GM12892 (cell line): ENCODE measurements around the gene BIN1.

Experiments
- POLR2AphosphoS5 ChIP-seq: IDR thresholded peaks from 2 replicates; pipeline ENCODE4 v1.6.1; 2011; ENCODE audit warnings: low read depth, low read length, control low read depth
- TAF1 ChIP-seq: IDR thresholded peaks from 2 replicates; pipeline ENCODE4 v1.6.1; 2011; ENCODE audit warnings: low read depth, mild to moderate bottlenecking, control low read depth, low read length, borderline replicate concordance

GRCh38 chr2:127097471-127097765, 9.5 kb downstream of the BIN1 start:
- TF ChIP-seq TAF1 = no peak
- no peak for TF ChIP-seq POLR2AphosphoS5
